Peyer's patch (tissue), 4 donors: Measurements from ENCODE around the gene DENND2C.

ENCODE experiments used
- CTCF ChIP-seq, 6 experiments: fragments of 450-650 bp in 4 of 6; fragments of 200-600 bp in 2 of 6; sonication (generic) in 1 of 6; IDR thresholded peaks; one replicate each; pipeline ENCODE4 v1.5.1; 2017 to 2019; ENCODE audit warnings: antibody characterized with exemption in 6 of 6, mild to moderate bottlenecking in 3 of 6, moderate library complexity in 1 of 6
- POLR2A ChIP-seq, 2 donors: fragments of 450-650 bp; IDR thresholded peaks; one replicate each; pipeline ENCODE4 v1.5.1; 2017; ENCODE audit warnings: antibody characterized with exemption in 2 of 2, mild to moderate bottlenecking in 2 of 2, moderate library complexity in 2 of 2

GRCh38 chr1:114707604-114708003, 37.8 kb upstream of the DENND2C start:
- TF ChIP-seq CTCF (IDR thresholded peaks at IDR 0.05) (no peak), POLR2A (IDR thresholded peaks at IDR 0.05) (no peak)
